Ectodermal cell (in vitro differentiated cells): ENCODE results near the gene IL36RN. TPM values are rescaled to one million over a fixed set of nuclear protein-coding genes. Genes with fewer than 3 reads are reported as not detected.

Experiments
- H3K27ac ChIP-seq: 2 replicates; pipeline ENCODE4 v1.7.0; 2013; ENCODE audit warnings: mild to moderate bottlenecking, low read depth, low read length; ENCODE audit not compliant: insufficient read depth, poor library complexity, severe bottlenecking
- H3K27me3 ChIP-seq: 2 replicates; pipeline ENCODE4 v1.7.0; 2013; ENCODE audit warnings: mild to moderate bottlenecking, low read length; ENCODE audit not compliant: insufficient read depth, control insufficient read depth, poor library complexity, severe bottlenecking
- H3K36me3 ChIP-seq: one replicate; pipeline ENCODE4 v1.7.0; 2013; ENCODE audit warnings: low read length; ENCODE audit not compliant: control insufficient read depth, insufficient read depth
- H3K4me1 ChIP-seq: one replicate; pipeline ENCODE4 v1.7.0; 2013; ENCODE audit warnings: low read length; ENCODE audit not compliant: control insufficient read depth, insufficient read depth
- H3K4me3 ChIP-seq: 2 replicates; pipeline ENCODE4 v1.7.0; 2013; ENCODE audit warnings: low read depth, low read length, control low read depth; ENCODE audit not compliant: insufficient read depth
- H3K9me3 ChIP-seq: 2 replicates; pipeline ENCODE4 v1.7.0; 2013; ENCODE audit warnings: mild to moderate bottlenecking, low read length, moderate library complexity; ENCODE audit not compliant: control insufficient read depth
- WGBS, 2 experiments: methylation state at CpG; one replicate each; pipeline ENCODE4 v1.1.7; 2013; ENCODE audit warnings: missing lambda C conversion rate in 2 of 2; 5-methylcytosine and 5-hydroxymethylcytosine counted together
- polyA plus RNA-seq, 4 experiments: library from polyadenylated mRNA; stranded (reverse); fragments of 50-300 nt; gene quantifications; one replicate each; pipeline ENCODE4 v1.2.3, GENCODE V29; 2013

The IL36RN gene
- not detected for polyA plus RNA-seq (2013, experiment 1 of 4)
- polyA plus RNA-seq (2013, experiment 2 of 4): not detected
- not detected for polyA plus RNA-seq (2013, experiment 3 of 4)
- not detected for polyA plus RNA-seq (2013, experiment 4 of 4)

GRCh38 chr2:113058998-113059960 is at the start of gene IL36RN:
IL36RN (plus strand) TSS chr2:113059198; CDS start chr2:113059439, 241 bp downstream.
- Histone ChIP-seq H3K9me3 (peaks cover 3% of the 10 kb centered on the region), H3K27me3 (no peaks in the 10 kb centered on the region), H3K36me3 (no peaks in the 10 kb centered on the region), H3K4me1 (no peaks in the 10 kb centered on the region), H3K4me3 (no peak within 1 kb of the TSS), H3K27ac (no peak within 1 kb of the TSS)
- WGBS, 2 experiments: 83 to 85% methylated on average over 15 of the region's 15 CpGs

- Histone ChIP-seq H3K4me3 (no peak overlapping the region), H3K27ac (no peak overlapping the region), H3K9me3 (no peaks in the 10 kb centered on the region), H3K36me3 (no peaks in the 10 kb centered on the region), H3K27me3 (no peaks in the 10 kb centered on the region), H3K4me1 (no peaks in the 10 kb centered on the region)
- 83 to 90% methylated on average over 1 of the region's 1 CpG for WGBS, 2 experiments
Observed at GRCh38 chr2:113009622-113010021, 49.4 kb upstream of the IL36RN start.

- Histone ChIP-seq H3K4me1 (no peaks in the 10 kb centered on the region), H3K27ac (no peak overlapping the region), H3K4me3 (no peak overlapping the region), H3K36me3 (no peaks in the 10 kb centered on the region), H3K27me3 (no peaks in the 10 kb centered on the region), H3K9me3 (no peaks in the 10 kb centered on the region)
- WGBS, 2 experiments: 60 to 67% methylated on average over 2 of the region's 2 CpGs
Observed at GRCh38 chr2:113010088-113010487, 48.9 kb upstream of the IL36RN start.

DNA sequence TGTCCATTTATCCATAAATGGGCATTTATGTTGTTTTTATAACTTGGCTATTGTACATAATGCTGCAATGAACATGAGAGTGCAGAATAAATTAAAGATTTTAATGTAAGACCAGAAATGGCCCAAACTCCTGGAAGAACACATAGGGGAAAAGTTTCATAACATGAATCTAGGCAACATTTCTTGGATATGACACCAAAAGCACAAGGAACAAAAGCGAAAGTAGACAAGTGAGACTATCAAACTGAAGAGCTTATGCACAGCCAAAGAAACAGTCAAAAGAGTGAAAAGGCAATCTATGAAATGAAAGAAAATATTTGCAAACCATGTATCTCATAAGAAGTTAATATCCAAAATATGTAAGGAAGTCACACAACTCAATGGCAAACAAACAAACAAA is 47.9 kb upstream of the IL36RN start:
- Histone ChIP-seq H3K27ac (no peak overlapping the region), H3K4me1 (no peaks in the 10 kb centered on the region), H3K9me3 (no peaks in the 10 kb centered on the region), H3K36me3 (no peaks in the 10 kb centered on the region), H3K27me3 (no peaks in the 10 kb centered on the region), H3K4me3 (no peak overlapping the region)
- 88 to 100% methylated on average over 1 of the region's 1 CpG for WGBS, 2 experiments

- 83% methylated on average over 7 to 8 of the region's 8 CpGs for WGBS, 2 experiments
- H3K4me1 ChIP-seq: no peaks in the 10 kb centered on the region
- H3K36me3 ChIP-seq: no peaks in the 10 kb centered on the region
- H3K9me3 ChIP-seq: no peaks in the 10 kb centered on the region
- H3K4me3 ChIP-seq: no peak overlapping the region
- H3K27me3 ChIP-seq: no peaks in the 10 kb centered on the region
- H3K27ac ChIP-seq: no peak overlapping the region
Observed at GRCh38 chr2:113012436-113013335, 46.3 kb upstream of the IL36RN start.

DNA sequence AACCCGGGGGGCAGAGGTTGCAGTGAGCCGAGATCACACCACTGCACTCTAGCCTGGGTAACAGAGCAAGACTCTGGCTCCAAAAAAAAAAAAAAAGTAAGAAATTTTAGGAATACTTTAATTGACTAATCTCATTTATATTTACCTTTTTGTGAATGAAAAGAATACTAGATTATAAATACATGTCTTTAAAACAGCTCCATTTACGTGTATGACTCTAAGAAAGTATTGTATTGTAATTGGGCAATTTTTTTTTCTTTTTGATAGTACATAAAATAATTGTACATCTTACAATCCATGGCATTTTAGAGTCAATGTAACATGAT is 45.7 kb upstream of the IL36RN start:
- H3K27me3 ChIP-seq: no peaks in the 10 kb centered on the region
- no peaks in the 10 kb centered on the region for H3K36me3 ChIP-seq
- H3K4me1 ChIP-seq: no peaks in the 10 kb centered on the region
- WGBS, 2 experiments: 91 to 94% methylated on average over 2 of the region's 3 CpGs
- no peak overlapping the region for H3K4me3 ChIP-seq
- no peaks in the 10 kb centered on the region for H3K9me3 ChIP-seq
- H3K27ac ChIP-seq: no peak overlapping the region

DNA sequence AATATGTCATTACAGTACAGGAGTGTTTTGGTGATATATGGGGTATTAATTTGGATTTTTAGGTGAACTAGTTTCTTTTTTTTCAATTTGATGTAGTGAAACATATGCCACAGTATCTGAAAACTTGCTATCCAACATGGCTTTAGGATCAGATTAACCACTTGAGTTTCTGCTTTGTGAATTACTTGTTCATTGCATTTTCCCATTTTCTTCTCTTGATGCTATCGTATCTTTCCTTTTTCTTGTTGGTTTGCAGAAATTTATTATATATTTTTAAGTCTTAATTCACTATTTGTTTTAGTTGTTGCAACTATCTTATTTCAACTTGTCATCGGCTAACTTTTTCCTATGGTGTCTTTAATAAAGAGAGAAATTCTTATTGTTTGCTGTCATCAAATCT is 44.9 kb upstream of the IL36RN start:
- Histone ChIP-seq H3K27ac (no peak overlapping the region), H3K4me1 (no peaks in the 10 kb centered on the region), H3K4me3 (no peak overlapping the region), H3K27me3 (no peaks in the 10 kb centered on the region), H3K9me3 (no peaks in the 10 kb centered on the region), H3K36me3 (no peaks in the 10 kb centered on the region)
- WGBS, 2 experiments: no CpG with 5 or more reads among the region's 2 CpGs

DNA sequence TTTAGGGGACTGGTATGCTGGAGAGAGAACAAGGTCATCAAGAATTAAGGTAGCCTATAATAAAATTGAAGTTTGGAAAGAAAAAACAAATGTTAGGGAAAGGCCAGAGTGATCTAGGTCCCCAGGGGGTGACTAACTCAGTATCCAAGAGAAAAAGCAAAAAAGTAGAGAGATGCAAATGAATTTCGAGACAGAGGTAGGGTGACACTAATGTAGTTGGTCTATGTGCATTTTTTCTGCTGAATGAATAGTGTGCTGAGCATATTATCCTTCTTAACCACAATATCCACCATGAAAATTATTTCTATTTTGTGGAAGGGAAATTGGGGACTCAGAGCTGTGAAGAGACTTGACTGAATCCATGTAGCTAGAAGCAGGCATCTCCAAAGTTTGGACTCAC is 44.0 kb upstream of the IL36RN start:
- 71 to 72% methylated on average over 1 of the region's 1 CpG for WGBS, 2 experiments

DNA sequence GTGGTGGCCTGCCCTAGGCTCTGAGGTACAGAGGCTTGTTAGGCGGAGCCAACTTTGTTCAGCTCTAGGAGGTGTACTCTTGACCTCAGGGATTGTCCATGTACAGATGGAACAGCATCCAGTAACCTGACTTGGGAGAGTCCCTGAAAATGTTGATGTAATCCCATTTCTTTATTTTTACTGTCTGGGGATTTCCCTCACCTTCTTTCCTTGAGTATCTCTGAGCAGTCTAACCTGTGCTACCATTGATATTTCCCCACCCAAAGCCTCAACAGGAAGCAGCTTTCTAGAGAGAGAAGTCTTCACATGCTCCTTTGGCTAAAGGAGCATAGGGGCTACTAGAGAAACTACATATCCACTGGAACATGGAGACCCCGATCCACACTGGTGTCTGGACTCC is 43.3 kb upstream of the IL36RN start:
- H3K4me3 ChIP-seq: no peak overlapping the region
- no peaks in the 10 kb centered on the region for H3K4me1 ChIP-seq
- no peaks in the 10 kb centered on the region for H3K36me3 ChIP-seq
- no peak overlapping the region for H3K27ac ChIP-seq
- no peaks in the 10 kb centered on the region for H3K27me3 ChIP-seq
- H3K9me3 ChIP-seq: no peaks in the 10 kb centered on the region
- 87 to 97% methylated on average over 2 of the region's 2 CpGs for WGBS, 2 experiments

More for the DNA sequence above, 44.0 kb upstream of the IL36RN start:
- Histone ChIP-seq H3K4me3 (no peak overlapping the region), H3K27ac (no peak overlapping the region), H3K36me3 (no peaks in the 10 kb centered on the region), H3K9me3 (no peaks in the 10 kb centered on the region), H3K27me3 (no peaks in the 10 kb centered on the region), H3K4me1 (no peaks in the 10 kb centered on the region)

- 77 to 78% methylated on average over 3 of the region's 3 CpGs for WGBS, 2 experiments
- H3K27me3 ChIP-seq: no peaks in the 10 kb centered on the region
Observed at GRCh38 chr2:113018509-113018908, 40.5 kb upstream of the IL36RN start.

More at GRCh38 chr2:113018509-113018908, 40.5 kb upstream of the IL36RN start:
- H3K4me3 ChIP-seq: no peak overlapping the region
- H3K36me3 ChIP-seq: no peaks in the 10 kb centered on the region
- H3K9me3 ChIP-seq: no peaks in the 10 kb centered on the region
- H3K27ac ChIP-seq: no peak overlapping the region
- no peaks in the 10 kb centered on the region for H3K4me1 ChIP-seq
